ENCODE data around the gene SPRY4. TPM values are rescaled to one million over a fixed set of nuclear protein-coding genes. Genes with fewer than 3 reads are reported as not detected.

Gene SPRY4
- total and polyA plus RNA-seq, 2 of the 13 experiments (the other 11 are each of a cell fraction or from before 2014, with no cell fraction given), result 8.9 to 17.8 TPM

GRCh38 chr5:142357469-142358090, 32.8 kb upstream of the SPRY4 start (continued):
- no peak for TF ChIP-seq ZNF609 (CRISPR knock-in tag; IDR thresholded peaks at IDR 0.05; ENCODE audit: borderline replicate concordance)
- no peak for TF ChIP-seq HNF1A (IDR thresholded peaks at IDR 0.05; ENCODE audit: low read depth)
- no peak for TF ChIP-seq HNF1A (CRISPR knock-in tag; IDR thresholded peaks at IDR 0.05; ENCODE audit: borderline replicate concordance)
- no peak for TF ChIP-seq NAIF1 (CRISPR knock-in tag; IDR thresholded peaks at IDR 0.05; ENCODE audit: borderline replicate concordance)
- TF ChIP-seq, protein P1, sequence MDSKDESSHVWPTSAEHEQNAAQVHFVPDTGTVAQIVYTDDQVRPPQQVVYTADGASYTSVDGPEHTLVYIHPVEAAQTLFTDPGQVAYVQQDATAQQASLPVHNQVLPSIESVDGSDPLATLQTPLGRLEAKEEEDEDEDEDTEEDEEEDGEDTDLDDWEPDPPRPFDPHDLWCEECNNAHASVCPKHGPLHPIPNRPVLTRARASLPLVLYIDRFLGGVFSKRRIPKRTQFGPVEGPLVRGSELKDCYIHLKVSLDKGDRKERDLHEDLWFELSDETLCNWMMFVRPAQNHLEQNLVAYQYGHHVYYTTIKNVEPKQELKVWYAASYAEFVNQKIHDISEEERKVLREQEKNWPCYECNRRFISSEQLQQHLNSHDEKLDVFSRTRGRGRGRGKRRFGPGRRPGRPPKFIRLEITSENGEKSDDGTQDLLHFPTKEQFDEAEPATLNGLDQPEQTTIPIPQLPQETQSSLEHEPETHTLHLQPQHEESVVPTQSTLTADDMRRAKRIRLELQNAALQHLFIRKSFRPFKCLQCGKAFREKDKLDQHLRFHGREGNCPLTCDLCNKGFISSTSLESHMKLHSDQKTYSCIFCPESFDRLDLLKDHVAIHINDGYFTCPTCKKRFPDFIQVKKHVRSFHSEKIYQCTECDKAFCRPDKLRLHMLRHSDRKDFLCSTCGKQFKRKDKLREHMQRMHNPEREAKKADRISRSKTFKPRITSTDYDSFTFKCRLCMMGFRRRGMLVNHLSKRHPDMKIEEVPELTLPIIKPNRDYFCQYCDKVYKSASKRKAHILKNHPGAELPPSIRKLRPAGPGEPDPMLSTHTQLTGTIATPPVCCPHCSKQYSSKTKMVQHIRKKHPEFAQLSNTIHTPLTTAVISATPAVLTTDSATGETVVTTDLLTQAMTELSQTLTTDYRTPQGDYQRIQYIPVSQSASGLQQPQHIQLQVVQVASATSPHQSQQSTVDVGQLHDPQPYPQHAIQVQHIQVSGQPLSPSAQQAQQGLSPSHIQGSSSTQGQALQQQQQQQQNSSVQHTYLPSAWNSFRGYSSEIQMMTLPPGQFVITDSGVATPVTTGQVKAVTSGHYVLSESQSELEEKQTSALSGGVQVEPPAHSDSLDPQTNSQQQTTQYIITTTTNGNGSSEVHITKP (CRISPR knock-in tag; IDR thresholded peaks at IDR 0.05; ENCODE audit: low read depth), result 0 out of 2 replicates have a peak, but pooled peaks have one; percentile 19
- TF ChIP-seq HNF1B (CRISPR knock-in tag; IDR thresholded peaks at IDR 0.05), result peak; percentile 14; the same call in 1 of the 2 replicates
- no peak for TF ChIP-seq CEBPZ (IDR thresholded peaks at IDR 0.05; ENCODE audit: low read length)
- TF ChIP-seq FOXJ3 (CRISPR knock-in tag; IDR thresholded peaks at IDR 0.05; ENCODE audit: borderline replicate concordance), result no peak
- TF ChIP-seq ZSCAN31 (CRISPR knock-in tag; IDR thresholded peaks at IDR 0.05; ENCODE audit: low read depth), result no peak
- no peak for TF ChIP-seq RFXANK (CRISPR knock-in tag; IDR thresholded peaks at IDR 0.05)

Data from HepG2 (cell line).